Measurements from ENCODE around the gene PBX1.

- TF ChIP-seq CTCF (optimal IDR thresholded peaks at IDR 0.05 in 1 of 3, IDR thresholded peaks at IDR 0.05 in 1 of 3, conservative IDR thresholded peaks at IDR 0.05 in 1 of 3; ENCODE audit: extremely low read depth in 1 of 3, insufficient read depth in 2 of 3, low read length in 3 of 3) = no peak
- TF ChIP-seq EZH2 (IDR thresholded peaks at IDR 0.05; ENCODE audit: low read length) = no peak
These were observed 4.9 kb downstream of the PBX1 start for GRCh38 chr1:164563721-164564360.
